ENCODE data around the gene TCEAL5. TPM values are rescaled to one million over a fixed set of nuclear protein-coding genes. Genes with fewer than 3 reads are reported as not detected.

TCEAL5 gene
- total and polyA plus RNA-seq, 10 of the 15 experiments (the other 5 are each of a cell fraction or from before 2014, with no cell fraction given), result not detected

DNA sequence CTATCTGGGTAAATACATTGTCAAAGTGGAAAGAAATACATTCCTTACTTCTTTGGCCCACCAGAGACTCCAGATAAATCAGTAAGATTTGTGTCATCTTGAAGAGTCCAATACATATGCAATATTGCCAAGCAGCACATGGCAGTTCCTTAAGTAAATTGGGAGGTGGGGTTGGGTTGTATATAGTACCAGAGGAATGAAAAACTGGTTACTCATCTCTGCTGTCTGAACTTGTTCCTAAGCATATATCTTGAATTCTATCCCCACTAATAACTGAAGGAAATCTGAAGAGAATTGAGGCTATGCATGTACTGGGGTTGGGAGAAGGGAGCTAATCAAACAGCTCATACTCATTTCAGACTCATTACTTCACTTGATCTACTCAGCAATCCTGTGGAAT is 36.4 kb downstream of the TCEAL5 start:
- Histone ChIP-seq H3K27ac (ENCODE audit: control insufficient read depth, insufficient read depth) (no peak overlapping the region), H4K20me1 (ENCODE audit: control insufficient read depth, insufficient read depth) (no peaks in the 10 kb centered on the region), H3K9ac (ENCODE audit: control insufficient read depth, insufficient read depth, low read length) (no peak overlapping the region), H2AFZ (ENCODE audit: control insufficient read depth, low read depth, low read length) (no peak overlapping the region), H3K27me3 (replicated peaks in 1 of 2; ENCODE audit: control insufficient read depth in 2 of 2, insufficient read depth in 2 of 2, low read length in 1 of 2) (no peaks in the 10 kb centered on the region), H3K4me2 (ENCODE audit: control insufficient read depth, insufficient read depth) (no peak overlapping the region), H3K36me3 (ENCODE audit: control insufficient read depth in 2 of 2, insufficient read depth in 2 of 2, low read length in 1 of 2) (no peaks in the 10 kb centered on the region), H3K9me3 (replicated peaks; ENCODE audit: control insufficient read depth, insufficient read depth, low read length) (no peaks in the 10 kb centered on the region), H3K79me2 (ENCODE audit: control insufficient read depth, insufficient read depth, low read length) (no peaks in the 10 kb centered on the region), H3K4me1 (ENCODE audit: control insufficient read depth, insufficient read depth, low read length) (no peaks in the 10 kb centered on the region), H3K4me3 (no peak overlapping the region)
- DNase-seq (ENCODE audit: low read depth, low spot score) (no peak), ATAC-seq (no peak), FAIRE-seq (no peak)
- CTCF ChIA-PET, result no interaction called here
- SMC1A ChIA-PET (ENCODE audit: uncharacterized antibody, unreplicated experiment), result no interaction called here
- RAD21 ChIA-PET (ENCODE audit: unreplicated experiment), result no interaction called here
- intact Hi-C loops (cut with micrococcal nuclease; ENCODE audit: unreplicated experiment), result no loop called here
- in situ Hi-C loops (cut with MboI), result no loop called here
- BruUV-seq (replicated peaks), result no TSS peak
- POLR2A ChIA-PET, result no interaction called here
- TF ChIP-seq, protein P1, sequence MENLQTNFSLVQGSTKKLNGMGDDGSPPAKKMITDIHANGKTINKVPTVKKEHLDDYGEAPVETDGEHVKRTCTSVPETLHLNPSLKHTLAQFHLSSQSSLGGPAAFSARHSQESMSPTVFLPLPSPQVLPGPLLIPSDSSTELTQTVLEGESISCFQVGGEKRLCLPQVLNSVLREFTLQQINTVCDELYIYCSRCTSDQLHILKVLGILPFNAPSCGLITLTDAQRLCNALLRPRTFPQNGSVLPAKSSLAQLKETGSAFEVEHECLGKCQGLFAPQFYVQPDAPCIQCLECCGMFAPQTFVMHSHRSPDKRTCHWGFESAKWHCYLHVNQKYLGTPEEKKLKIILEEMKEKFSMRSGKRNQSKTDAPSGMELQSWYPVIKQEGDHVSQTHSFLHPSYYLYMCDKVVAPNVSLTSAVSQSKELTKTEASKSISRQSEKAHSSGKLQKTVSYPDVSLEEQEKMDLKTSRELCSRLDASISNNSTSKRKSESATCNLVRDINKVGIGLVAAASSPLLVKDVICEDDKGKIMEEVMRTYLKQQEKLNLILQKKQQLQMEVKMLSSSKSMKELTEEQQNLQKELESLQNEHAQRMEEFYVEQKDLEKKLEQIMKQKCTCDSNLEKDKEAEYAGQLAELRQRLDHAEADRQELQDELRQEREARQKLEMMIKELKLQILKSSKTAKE (IDR thresholded peaks at IDR 0.05; ENCODE audit: low read depth, poor library complexity, severe bottlenecking), result no peak
- TF ChIP-seq CHD4 (IDR thresholded peaks at IDR 0.05) (no peak), RBBP5 (conservative IDR thresholded peaks at IDR 0.05) (no peak), USF2 (IDR thresholded peaks at IDR 0.05; ENCODE audit: borderline replicate concordance, low read depth, low read length) (no peak), CHD2 (IDR thresholded peaks at IDR 0.05; ENCODE audit: borderline replicate concordance, low read depth, low read length) (no peak), GATAD2B (conservative IDR thresholded peaks at IDR 0.05; ENCODE audit: low read depth) (no peak), IRF4 (IDR thresholded peaks at IDR 0.05; ENCODE audit: low read depth, low read length) (no peak), NFIC (IDR thresholded peaks at IDR 0.05; ENCODE audit: low read depth, low read length) (no peak), SREBF2 (IDR thresholded peaks at IDR 0.05; ENCODE audit: low read length) (no peak)
- TF ChIP-seq, protein P2, sequence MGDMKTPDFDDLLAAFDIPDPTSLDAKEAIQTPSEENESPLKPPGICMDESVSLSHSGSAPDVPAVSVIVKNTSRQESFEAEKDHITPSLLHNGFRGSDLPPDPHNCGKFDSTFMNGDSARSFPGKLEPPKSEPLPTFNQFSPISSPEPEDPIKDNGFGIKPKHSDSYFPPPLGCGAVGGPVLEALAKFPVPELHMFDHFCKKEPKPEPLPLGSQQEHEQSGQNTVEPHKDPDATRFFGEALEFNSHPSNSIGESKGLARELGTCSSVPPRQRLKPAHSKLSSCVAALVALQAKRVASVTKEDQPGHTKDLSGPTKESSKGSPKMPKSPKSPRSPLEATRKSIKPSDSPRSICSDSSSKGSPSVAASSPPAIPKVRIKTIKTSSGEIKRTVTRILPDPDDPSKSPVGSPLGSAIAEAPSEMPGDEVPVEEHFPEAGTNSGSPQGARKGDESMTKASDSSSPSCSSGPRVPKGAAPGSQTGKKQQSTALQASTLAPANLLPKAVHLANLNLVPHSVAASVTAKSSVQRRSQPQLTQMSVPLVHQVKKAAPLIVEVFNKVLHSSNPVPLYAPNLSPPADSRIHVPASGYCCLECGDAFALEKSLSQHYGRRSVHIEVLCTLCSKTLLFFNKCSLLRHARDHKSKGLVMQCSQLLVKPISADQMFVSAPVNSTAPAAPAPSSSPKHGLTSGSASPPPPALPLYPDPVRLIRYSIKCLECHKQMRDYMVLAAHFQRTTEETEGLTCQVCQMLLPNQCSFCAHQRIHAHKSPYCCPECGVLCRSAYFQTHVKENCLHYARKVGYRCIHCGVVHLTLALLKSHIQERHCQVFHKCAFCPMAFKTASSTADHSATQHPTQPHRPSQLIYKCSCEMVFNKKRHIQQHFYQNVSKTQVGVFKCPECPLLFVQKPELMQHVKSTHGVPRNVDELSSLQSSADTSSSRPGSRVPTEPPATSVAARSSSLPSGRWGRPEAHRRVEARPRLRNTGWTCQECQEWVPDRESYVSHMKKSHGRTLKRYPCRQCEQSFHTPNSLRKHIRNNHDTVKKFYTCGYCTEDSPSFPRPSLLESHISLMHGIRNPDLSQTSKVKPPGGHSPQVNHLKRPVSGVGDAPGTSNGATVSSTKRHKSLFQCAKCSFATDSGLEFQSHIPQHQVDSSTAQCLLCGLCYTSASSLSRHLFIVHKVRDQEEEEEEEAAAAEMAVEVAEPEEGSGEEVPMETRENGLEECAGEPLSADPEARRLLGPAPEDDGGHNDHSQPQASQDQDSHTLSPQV (IDR thresholded peaks at IDR 0.05), result no peak
- TF ChIP-seq, protein P3, sequence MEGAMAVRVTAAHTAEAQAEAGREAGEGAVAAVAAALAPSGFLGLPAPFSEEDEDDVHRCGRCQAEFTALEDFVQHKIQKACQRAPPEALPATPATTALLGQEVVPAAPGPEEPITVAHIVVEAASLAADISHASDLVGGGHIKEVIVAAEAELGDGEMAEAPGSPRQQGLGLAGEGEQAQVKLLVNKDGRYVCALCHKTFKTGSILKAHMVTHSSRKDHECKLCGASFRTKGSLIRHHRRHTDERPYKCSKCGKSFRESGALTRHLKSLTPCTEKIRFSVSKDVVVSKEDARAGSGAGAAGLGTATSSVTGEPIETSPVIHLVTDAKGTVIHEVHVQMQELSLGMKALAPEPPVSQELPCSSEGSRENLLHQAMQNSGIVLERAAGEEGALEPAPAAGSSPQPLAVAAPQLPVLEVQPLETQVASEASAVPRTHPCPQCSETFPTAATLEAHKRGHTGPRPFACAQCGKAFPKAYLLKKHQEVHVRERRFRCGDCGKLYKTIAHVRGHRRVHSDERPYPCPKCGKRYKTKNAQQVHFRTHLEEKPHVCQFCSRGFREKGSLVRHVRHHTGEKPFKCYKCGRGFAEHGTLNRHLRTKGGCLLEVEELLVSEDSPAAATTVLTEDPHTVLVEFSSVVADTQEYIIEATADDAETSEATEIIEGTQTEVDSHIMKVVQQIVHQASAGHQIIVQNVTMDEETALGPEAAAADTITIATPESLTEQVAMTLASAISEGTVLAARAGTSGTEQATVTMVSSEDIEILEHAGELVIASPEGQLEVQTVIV (IDR thresholded peaks at IDR 0.05; ENCODE audit: borderline replicate concordance, partially characterized antibody), result no peak
- TF ChIP-seq, protein P4, sequence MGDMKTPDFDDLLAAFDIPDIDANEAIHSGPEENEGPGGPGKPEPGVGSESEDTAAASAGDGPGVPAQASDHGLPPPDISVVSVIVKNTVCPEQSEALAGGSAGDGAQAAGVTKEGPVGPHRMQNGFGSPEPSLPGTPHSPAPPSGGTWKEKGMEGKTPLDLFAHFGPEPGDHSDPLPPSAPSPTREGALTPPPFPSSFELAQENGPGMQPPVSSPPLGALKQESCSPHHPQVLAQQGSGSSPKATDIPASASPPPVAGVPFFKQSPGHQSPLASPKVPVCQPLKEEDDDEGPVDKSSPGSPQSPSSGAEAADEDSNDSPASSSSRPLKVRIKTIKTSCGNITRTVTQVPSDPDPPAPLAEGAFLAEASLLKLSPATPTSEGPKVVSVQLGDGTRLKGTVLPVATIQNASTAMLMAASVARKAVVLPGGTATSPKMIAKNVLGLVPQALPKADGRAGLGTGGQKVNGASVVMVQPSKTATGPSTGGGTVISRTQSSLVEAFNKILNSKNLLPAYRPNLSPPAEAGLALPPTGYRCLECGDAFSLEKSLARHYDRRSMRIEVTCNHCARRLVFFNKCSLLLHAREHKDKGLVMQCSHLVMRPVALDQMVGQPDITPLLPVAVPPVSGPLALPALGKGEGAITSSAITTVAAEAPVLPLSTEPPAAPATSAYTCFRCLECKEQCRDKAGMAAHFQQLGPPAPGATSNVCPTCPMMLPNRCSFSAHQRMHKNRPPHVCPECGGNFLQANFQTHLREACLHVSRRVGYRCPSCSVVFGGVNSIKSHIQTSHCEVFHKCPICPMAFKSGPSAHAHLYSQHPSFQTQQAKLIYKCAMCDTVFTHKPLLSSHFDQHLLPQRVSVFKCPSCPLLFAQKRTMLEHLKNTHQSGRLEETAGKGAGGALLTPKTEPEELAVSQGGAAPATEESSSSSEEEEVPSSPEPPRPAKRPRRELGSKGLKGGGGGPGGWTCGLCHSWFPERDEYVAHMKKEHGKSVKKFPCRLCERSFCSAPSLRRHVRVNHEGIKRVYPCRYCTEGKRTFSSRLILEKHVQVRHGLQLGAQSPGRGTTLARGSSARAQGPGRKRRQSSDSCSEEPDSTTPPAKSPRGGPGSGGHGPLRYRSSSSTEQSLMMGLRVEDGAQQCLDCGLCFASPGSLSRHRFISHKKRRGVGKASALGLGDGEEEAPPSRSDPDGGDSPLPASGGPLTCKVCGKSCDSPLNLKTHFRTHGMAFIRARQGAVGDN (IDR thresholded peaks at IDR 0.05), result no peak

Data from GM12878 (cell line).